HCT116 (cell line): ENCODE data around the gene METTL21C. TPM values are rescaled to one million over a fixed set of nuclear protein-coding genes. Genes with fewer than 3 reads are reported as not detected.

Experiments
- ATAC-seq: fragments of 200-7000 bp; cut with Tn5 transposase; 2 replicates; pipeline ENCODE4 v1.9.1; 2020; ENCODE audit warnings: mild to moderate bottlenecking, moderate library complexity
- BruUV-seq: library from RNA; stranded (reverse); fragments of 400-500 nt; replicated peaks from 2 replicates; lab custom pipeline; 2021; lab: Mats Ljungman, UMichigan
- CTCF ChIA-PET: fragments of 300-600 bp; sonication (Branson Sonifier 250); formaldehyde crosslinking; loops from one replicate; lab custom pipeline; 2021; ENCODE audit warnings: antibody characterized with exemption; lab: Charles Lee
- POLR2A ChIA-PET: fragments of 300-600, 350-600 bp; sonication (Branson Sonifier 250); formaldehyde crosslinking; loops from one replicate; lab custom pipeline; 2021; ENCODE audit warnings: antibody characterized with exemption; lab: Charles Lee
- RAD21 ChIA-PET, 2 experiments: fragments of 300-600 bp; sonication (Branson Sonifier 250); formaldehyde crosslinking; loops; one replicate each; lab custom pipeline; 2023; ENCODE audit warnings: low total read pairs in 2 of 2; ENCODE audit not compliant: uncharacterized antibody in 2 of 2, unreplicated experiment in 2 of 2, low non-redundant PET in 1 of 2; lab: Charles Lee
- DNase-seq: peaks from one replicate; pipeline ENCODE4 v3.0.0-alpha.2; 2010; ENCODE audit warnings: low read depth, low spot score
- H2AFZ ChIP-seq: fragments of 200-600 bp; shearing (Covaris generic), sonication (generic); 2 replicates; pipeline ENCODE4 v1.6.1; 2017; ENCODE audit warnings: low read depth, mixed run types, mixed read lengths, antibody characterized with exemption, low read length; ENCODE audit not compliant: poor library complexity, severe bottlenecking
- H3K27ac ChIP-seq: 2 replicates; pipeline ENCODE4 v1.5.1; 2012; ENCODE audit warnings: low read depth, low read length
- H3K27me3 ChIP-seq: fragments of 200-600 bp; sonication (generic); 2 replicates; pipeline ENCODE4 v1.6.1; 2016; ENCODE audit warnings: mixed run types, low read length, mixed read lengths; ENCODE audit not compliant: insufficient read depth
- H3K36me3 ChIP-seq, 2 experiments: fragments of 200-500 bp in 1 of 2; fragments of 200-600 bp in 1 of 2; sonication (Bioruptor generic) in 1 of 2; sonication (generic) in 1 of 2; 2 replicates each; pipeline versions ENCODE4 v1.5.1 to v1.6.1; 2014 to 2016; ENCODE audit warnings: low read length in 2 of 2, inconsistent platforms in 1 of 2, mixed read lengths in 1 of 2, mixed run types in 1 of 2; ENCODE audit not compliant: insufficient read depth in 2 of 2, control insufficient read depth in 1 of 2
- H3K4me1 ChIP-seq, 2 experiments: fragments of 200-600 bp in 1 of 2; sonication (generic) in 1 of 2; 2 replicates each; pipeline versions ENCODE4 v1.5.1 to v1.6.1; 2012 to 2017; ENCODE audit warnings: low read length in 2 of 2, inconsistent platforms in 1 of 2, mild to moderate bottlenecking in 1 of 2, mixed read lengths in 1 of 2, mixed run types in 1 of 2, moderate library complexity in 1 of 2; ENCODE audit not compliant: insufficient read depth in 2 of 2, control insufficient read depth in 1 of 2
- H3K4me2 ChIP-seq: fragments of 200-600 bp; sonication (generic); 2 replicates; pipeline ENCODE4 v1.6.1; 2017; ENCODE audit warnings: mixed run types, low read length, mixed read lengths
- H3K4me3 ChIP-seq, 2 experiments: fragments of 200-600 bp in 1 of 2; sonication (generic) in 1 of 2; replicated peaks in 1 of 2; 2 replicates each; pipeline ENCODE4 v1.5.1; 2011 to 2016; ENCODE audit warnings: low read length in 2 of 2, control low read depth in 1 of 2, low read depth in 1 of 2, mild to moderate bottlenecking in 1 of 2, mixed read lengths in 1 of 2, mixed run types in 1 of 2
- H3K79me2 ChIP-seq: fragments of 200-600 bp; sonication (generic); 2 replicates; pipeline ENCODE4 v1.6.1; 2017; ENCODE audit warnings: mild to moderate bottlenecking, mixed run types, low read length, moderate library complexity, mixed read lengths; ENCODE audit not compliant: insufficient read depth
- H3K9ac ChIP-seq: fragments of 200-600 bp; sonication (generic); 2 replicates; pipeline ENCODE4 v1.6.1; 2016; ENCODE audit warnings: low read length, mixed read lengths
- H3K9me2 ChIP-seq: fragments of 200-600 bp; sonication (generic), shearing (Covaris generic); 2 replicates; pipeline ENCODE4 v1.6.1; 2017; ENCODE audit warnings: mixed run types, mild to moderate bottlenecking, moderate library complexity; ENCODE audit not compliant: insufficient read depth
- H3K9me3 ChIP-seq, 2 experiments: fragments of 200-500 bp in 1 of 2; fragments of 200-600 bp in 1 of 2; sonication (Bioruptor generic) in 1 of 2; sonication (generic) in 1 of 2; 2 replicates each; pipeline ENCODE4 v1.6.1; 2014 to 2017; ENCODE audit warnings: low read length in 2 of 2, mixed read lengths in 2 of 2, inconsistent platforms in 1 of 2, low read depth in 1 of 2, mild to moderate bottlenecking in 1 of 2, mixed run types in 1 of 2, moderate library complexity in 1 of 2; ENCODE audit not compliant: control insufficient read depth in 1 of 2, insufficient read depth in 1 of 2
- H4K20me1 ChIP-seq: fragments of 200-600 bp; sonication (generic), shearing (Covaris generic); 2 replicates; pipeline ENCODE4 v1.6.1; 2017; ENCODE audit warnings: mixed run types, mild to moderate bottlenecking, moderate library complexity; ENCODE audit not compliant: insufficient read depth
- CBX3 ChIP-seq: IDR thresholded peaks from 2 replicates; pipeline ENCODE4 v1.6.1; 2012; ENCODE audit warnings: low read depth
- FOSL1 ChIP-seq: IDR thresholded peaks from 2 replicates; pipeline ENCODE4 v1.6.1; 2012; ENCODE audit warnings: low read depth
- POLR2AphosphoS5 ChIP-seq: IDR thresholded peaks from 2 replicates; pipeline ENCODE4 v1.6.1; 2011; ENCODE audit warnings: mild to moderate bottlenecking, low read depth, low read length, moderate library complexity
- RAD21 ChIP-seq: IDR thresholded peaks from 2 replicates; pipeline ENCODE4 v1.6.1; 2012; ENCODE audit warnings: low read depth, mild to moderate bottlenecking
- TCF7L2 ChIP-seq: IDR thresholded peaks from 2 replicates; pipeline ENCODE4 v1.7.0; 2011; ENCODE audit warnings: borderline replicate concordance, inconsistent platforms; ENCODE audit not compliant: insufficient read depth, insufficient read length; ENCODE audit errors: extremely low read depth
- YY1 ChIP-seq: IDR thresholded peaks from 2 replicates; pipeline ENCODE4 v1.6.1; 2011; ENCODE audit warnings: low read length, low read depth, moderate library complexity, mild to moderate bottlenecking; ENCODE audit not compliant: insufficient replicate concordance; ENCODE audit errors: extremely low read depth
- ZFX ChIP-seq: fragments of 450-650 bp; IDR thresholded peaks from 2 replicates; pipeline ENCODE4 v1.6.1; 2017
- intact Hi-C: fragments of 100-400 bp; cut with micrococcal nuclease; formaldehyde crosslinking; loops from 2 replicates; pipeline ENCODE4 v1.10.0; 2022
- total RNA-seq: library from RNA; stranded (reverse); gene quantifications from one replicate; pipeline ENCODE4 v1.2.1, GENCODE V29; 2021; ENCODE audit not compliant: unreplicated experiment
- TF ChIP-seq, protein P1 (sequence below), 3 experiments: fragments of 200-600 bp in 1 of 3; sonication (generic) in 1 of 3; IDR thresholded peaks in 2 of 3; conservative IDR thresholded peaks in 1 of 3; 2 replicates each; pipeline ENCODE4 v1.5.1; 2012 to 2017; ENCODE audit warnings: low read depth in 2 of 3, low read length in 2 of 3, antibody characterized with exemption in 1 of 3, borderline replicate concordance in 1 of 3, control low read depth in 1 of 3, mild to moderate bottlenecking in 1 of 3, mixed read lengths in 1 of 3, mixed run types in 1 of 3, moderate library complexity in 1 of 3; ENCODE audit not compliant: insufficient read depth in 1 of 3
- TF ChIP-seq, protein P2 (sequence below): IDR thresholded peaks from 2 replicates; pipeline ENCODE4 v1.6.1; 2011; ENCODE audit warnings: mild to moderate bottlenecking, low read length, moderate library complexity; ENCODE audit not compliant: insufficient replicate concordance; ENCODE audit errors: extremely low read depth

The METTL21C gene
- total RNA-seq, 1 experiment from 2014 or later = not detected

DNA sequence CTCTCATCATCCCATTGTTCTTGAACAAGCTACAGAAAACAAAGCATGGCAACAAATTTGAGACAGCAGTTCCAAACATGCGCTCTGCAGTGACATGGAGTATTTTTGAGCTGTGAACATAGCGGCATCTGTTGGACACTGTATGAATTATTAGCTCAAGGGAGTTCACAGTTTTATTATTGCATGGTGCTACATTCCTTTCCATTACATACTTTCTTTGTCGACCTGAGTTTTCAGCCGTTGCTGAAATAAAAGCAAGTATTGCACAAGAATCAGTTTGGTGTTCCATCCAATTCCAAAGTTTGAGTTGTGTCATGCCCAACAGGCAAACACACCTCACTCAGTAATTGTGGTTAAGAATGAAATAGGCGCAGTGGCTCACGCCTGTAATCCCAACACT lies 30.1 kb upstream of the METTL21C start:
- H3K27ac ChIP-seq = no peak overlapping the region
- H4K20me1 ChIP-seq = no peaks in the 10 kb centered on the region
- H3K9me2 ChIP-seq = no peaks in the 10 kb centered on the region
- no peak overlapping the region for H3K9ac ChIP-seq
- no peaks in the 10 kb centered on the region for H3K36me3 ChIP-seq
- no peaks in the 10 kb centered on the region for H3K79me2 ChIP-seq
- POLR2A ChIA-PET = no interaction called here
- no peak overlapping the region for H3K4me3 ChIP-seq
- BruUV-seq = no TSS peak
- CTCF ChIA-PET = interaction anchor here (1.0 to 1.6 kb wide), 13 partner anchors 10 to 1579 kb away, joined by 3 to 14 read pairs (median 4); partner anchors contain the start of genes TEX30 and TPP2
- no peak overlapping the region for H3K4me2 ChIP-seq
- ATAC-seq (peak; percentile 87), DNase-seq (no peak)
- intact Hi-C loops = loop anchor here (1.0 to 10.0 kb wide), 2 partner anchors 145 to 1580 kb away; no protein-coding TSS in a partner anchor
- H3K27me3 ChIP-seq = peaks cover 37% of the 10 kb centered on the region
- H3K9me3 ChIP-seq = no peaks in the 10 kb centered on the region
- RAD21 ChIA-PET = interaction anchor here (0.7 to 1.0 kb wide), 5 partner anchors 20 to 145 kb away, joined by 3 to 4 read pairs (median 4); partner anchors contain the start of gene TEX30 (in 1 of the 2)
- TF ChIP-seq YY1 = no peak
- TF ChIP-seq, protein P1, sequence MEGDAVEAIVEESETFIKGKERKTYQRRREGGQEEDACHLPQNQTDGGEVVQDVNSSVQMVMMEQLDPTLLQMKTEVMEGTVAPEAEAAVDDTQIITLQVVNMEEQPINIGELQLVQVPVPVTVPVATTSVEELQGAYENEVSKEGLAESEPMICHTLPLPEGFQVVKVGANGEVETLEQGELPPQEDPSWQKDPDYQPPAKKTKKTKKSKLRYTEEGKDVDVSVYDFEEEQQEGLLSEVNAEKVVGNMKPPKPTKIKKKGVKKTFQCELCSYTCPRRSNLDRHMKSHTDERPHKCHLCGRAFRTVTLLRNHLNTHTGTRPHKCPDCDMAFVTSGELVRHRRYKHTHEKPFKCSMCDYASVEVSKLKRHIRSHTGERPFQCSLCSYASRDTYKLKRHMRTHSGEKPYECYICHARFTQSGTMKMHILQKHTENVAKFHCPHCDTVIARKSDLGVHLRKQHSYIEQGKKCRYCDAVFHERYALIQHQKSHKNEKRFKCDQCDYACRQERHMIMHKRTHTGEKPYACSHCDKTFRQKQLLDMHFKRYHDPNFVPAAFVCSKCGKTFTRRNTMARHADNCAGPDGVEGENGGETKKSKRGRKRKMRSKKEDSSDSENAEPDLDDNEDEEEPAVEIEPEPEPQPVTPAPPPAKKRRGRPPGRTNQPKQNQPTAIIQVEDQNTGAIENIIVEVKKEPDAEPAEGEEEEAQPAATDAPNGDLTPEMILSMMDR (IDR thresholded peaks at IDR 0.05 in 2 of 3, conservative IDR thresholded peaks at IDR 0.05 in 1 of 3; ENCODE audit: borderline replicate concordance in 1 of 3, insufficient read depth in 1 of 3, low read depth in 2 of 3, low read length in 2 of 3) = peak; percentile 51 to 64 (median 51); a peak in 5 of 6 replicates
- no peak for TF ChIP-seq FOSL1
- TF ChIP-seq, protein P2, sequence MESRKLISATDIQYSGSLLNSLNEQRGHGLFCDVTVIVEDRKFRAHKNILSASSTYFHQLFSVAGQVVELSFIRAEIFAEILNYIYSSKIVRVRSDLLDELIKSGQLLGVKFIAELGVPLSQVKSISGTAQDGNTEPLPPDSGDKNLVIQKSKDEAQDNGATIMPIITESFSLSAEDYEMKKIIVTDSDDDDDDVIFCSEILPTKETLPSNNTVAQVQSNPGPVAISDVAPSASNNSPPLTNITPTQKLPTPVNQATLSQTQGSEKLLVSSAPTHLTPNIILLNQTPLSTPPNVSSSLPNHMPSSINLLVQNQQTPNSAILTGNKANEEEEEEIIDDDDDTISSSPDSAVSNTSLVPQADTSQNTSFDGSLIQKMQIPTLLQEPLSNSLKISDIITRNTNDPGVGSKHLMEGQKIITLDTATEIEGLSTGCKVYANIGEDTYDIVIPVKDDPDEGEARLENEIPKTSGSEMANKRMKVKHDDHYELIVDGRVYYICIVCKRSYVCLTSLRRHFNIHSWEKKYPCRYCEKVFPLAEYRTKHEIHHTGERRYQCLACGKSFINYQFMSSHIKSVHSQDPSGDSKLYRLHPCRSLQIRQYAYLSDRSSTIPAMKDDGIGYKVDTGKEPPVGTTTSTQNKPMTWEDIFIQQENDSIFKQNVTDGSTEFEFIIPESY = no peak
- TF ChIP-seq ZFX = no peak
- TF ChIP-seq POLR2AphosphoS5 = no peak
- peak; percentile 68 for TF ChIP-seq RAD21
- no peak for TF ChIP-seq CBX3
- no peak for TF ChIP-seq TCF7L2
- no peak overlapping the region for H2AFZ ChIP-seq
- peaks cover 0 to 4% of the 10 kb centered on the region in 2 experiments; a peak in 2 of 4 replicates for H3K4me1 ChIP-seq
